HepG2 (cell line): ENCODE data around the gene CFAP45. TPM values are rescaled to one million over a fixed set of nuclear protein-coding genes. Genes with fewer than 3 reads are reported as not detected.

Experiments
- ATAC-seq: fragments of 200-7000 bp; cut with Tn5 transposase; 3 replicates; pipeline ENCODE4 v1.9.1; 2020; ENCODE audit warnings: mild to moderate bottlenecking, moderate library complexity
- BruUV-seq: library from RNA; stranded (reverse); fragments of 400-500 nt; replicated peaks from 2 replicates; lab custom pipeline; 2021; lab: Mats Ljungman, UMichigan
- CTCF ChIA-PET: fragments of 300-600 bp; formaldehyde crosslinking; extraction: SDS; loops from one replicate; lab custom pipeline; 2021; ENCODE audit warnings: low total read pairs, inconsistent platforms, low intra/inter-chr PET ratio; lab: Yijun Ruan, JAX
- POLR2A ChIA-PET: fragments of 350-600 bp; sonication (Branson Sonifier 250); formaldehyde crosslinking; loops from one replicate; lab custom pipeline; 2020; ENCODE audit warnings: antibody characterized with exemption, inconsistent platforms; lab: Yijun Ruan, JAX
- DNase-seq: peaks from one replicate; pipeline ENCODE4 v3.0.0-alpha.2; 2015; ENCODE audit warnings: low spot score
- FAIRE-seq: peaks from 3 replicates; lab custom pipeline; 2011; peaks lifted over from hg19 to GRCh38; lab: Jason Lieb, UNC
- H2AFZ ChIP-seq: one replicate; pipeline ENCODE4 v1.6.1; 2011; ENCODE audit warnings: low read length, inconsistent platforms
- H3K27ac ChIP-seq: fragments of 300-600 bp; 3 replicates; pipeline ENCODE4 v1.8.0; 2011; ENCODE audit warnings: mixed run types, mild to moderate bottlenecking, mixed read lengths, low read length, inconsistent platforms; ENCODE audit not compliant: insufficient read depth; ENCODE audit errors: extremely low read length
- H3K27me3 ChIP-seq, 2 experiments: fragments of 200-600 bp in 1 of 2; 2 replicates in 1 of 2; 3 replicates in 1 of 2; pipeline versions ENCODE4 v1.6.0 to v1.8.0; 2011; ENCODE audit warnings: low read length in 2 of 2, mild to moderate bottlenecking in 2 of 2, moderate library complexity in 2 of 2, inconsistent platforms in 1 of 2; ENCODE audit not compliant: insufficient read depth in 2 of 2, control insufficient read depth in 1 of 2
- H3K36me3 ChIP-seq, 2 experiments: fragments of 200-600 bp in 1 of 2; replicated peaks in 1 of 2; 2 replicates in 1 of 2; 3 replicates in 1 of 2; pipeline versions ENCODE4 v1.5.1 to v1.8.0; 2011; ENCODE audit warnings: low read length in 2 of 2, inconsistent platforms in 1 of 2; ENCODE audit not compliant: insufficient read depth in 2 of 2, control insufficient read depth in 1 of 2
- H3K4me1 ChIP-seq: 2 replicates; pipeline ENCODE4 v1.5.1; 2012; ENCODE audit warnings: low read length, inconsistent platforms; ENCODE audit not compliant: insufficient read depth
- H3K4me2 ChIP-seq: 2 replicates; pipeline ENCODE4 v1.6.0; 2011; ENCODE audit warnings: low read depth, low read length, inconsistent platforms
- H3K4me3 ChIP-seq, 3 experiments: fragments of 200-600 bp in 1 of 3; sonication (generic), shearing (Covaris generic) in 1 of 3; replicated peaks in 1 of 3; 2 replicates each; pipeline ENCODE4 v1.5.1; 2011 to 2016; ENCODE audit warnings: low read length in 3 of 3, inconsistent platforms in 2 of 3, low read depth in 2 of 3, mild to moderate bottlenecking in 2 of 3, control low read depth in 1 of 3, mixed read lengths in 1 of 3; ENCODE audit not compliant: insufficient read depth in 1 of 3
- H3K79me2 ChIP-seq: one replicate; pipeline ENCODE4 v1.6.1; 2011; ENCODE audit warnings: low read length, inconsistent platforms; ENCODE audit not compliant: insufficient read depth
- H3K9ac ChIP-seq: 2 replicates; pipeline ENCODE4 v1.6.0; 2011; ENCODE audit warnings: mild to moderate bottlenecking, low read depth, low read length, inconsistent platforms; ENCODE audit not compliant: insufficient read depth
- H3K9me3 ChIP-seq: 2 replicates; pipeline ENCODE4 v1.5.1; 2012; ENCODE audit warnings: mild to moderate bottlenecking, low read length
- H4K20me1 ChIP-seq: 2 replicates; pipeline ENCODE4 v1.6.0; 2011; ENCODE audit warnings: inconsistent platforms, mild to moderate bottlenecking, low read length, moderate library complexity; ENCODE audit not compliant: insufficient read depth
- GZF1 ChIP-seq: sonication (generic); formaldehyde crosslinking; IDR thresholded peaks from 2 replicates; pipeline ENCODE4 v1.5.1; 2020; ENCODE audit warnings: mild to moderate bottlenecking, missing genetic modification reagents
- HNRNPK ChIP-seq: fragments of 200-400 bp; formaldehyde crosslinking; IDR thresholded peaks from 2 replicates; pipeline ENCODE4 v1.6.1; 2018; ENCODE audit warnings: low read length, low read depth, moderate library complexity, mild to moderate bottlenecking; ENCODE audit not compliant: poor library complexity, severe bottlenecking
- HOXA3 ChIP-seq: sonication (generic); formaldehyde crosslinking; IDR thresholded peaks from 2 replicates; pipeline ENCODE4 v1.5.0; 2020; ENCODE audit warnings: missing genetic modification reagents
- ZNF557 ChIP-seq: sonication (generic); formaldehyde crosslinking; IDR thresholded peaks from 2 replicates; pipeline ENCODE4 v1.4.0; 2020; ENCODE audit warnings: missing genetic modification reagents
- ZNF781 ChIP-seq: sonication (generic); formaldehyde crosslinking; IDR thresholded peaks from 2 replicates; pipeline ENCODE4 v1.5.1; 2020; ENCODE audit warnings: borderline replicate concordance, mild to moderate bottlenecking, missing genetic modification reagents; ENCODE audit errors: not compliant biosample characterization
- WGBS: methylation state at CpG from one replicate; pipeline ENCODE4 v1.1.6; 2017; ENCODE audit warnings: low lambda C conversion rate; 5-methylcytosine and 5-hydroxymethylcytosine counted together
- in situ Hi-C: cut with HindIII; loops from 2 replicates; pipeline ENCODE4 v1.10.0; 2017; ENCODE audit warnings: low pct_unique_long_range_greater_than_20kb; ENCODE audit not compliant: extremely low pct_ligation_motif_present
- intact Hi-C: fragments of 100-400 bp; cut with micrococcal nuclease; formaldehyde crosslinking; loops from one replicate; pipeline ENCODE4 v1.10.0; 2022; ENCODE audit not compliant: unreplicated experiment
- polyA plus RNA-seq, 8 experiments: library from polyadenylated mRNA; depleted of rRNA in 3 of 8; stranded (reverse) in 7 of 8; unstranded in 1 of 8; fragments of >200 nt; fragmentation: Illumina TruSeq in 4 of 8; extraction: Trizol in 4 of 8; gene quantifications; 2 replicates each; pipeline versions ENCODE4 v1.2.1 to v1.2.3, GENCODE V29; 2011 to 2016; ENCODE audit warnings: low read depth in 4 of 8, missing spikeins in 1 of 8, mixed read lengths in 1 of 8; ENCODE audit not compliant: insufficient read depth in 1 of 8
- total RNA-seq, 5 experiments: library from RNA; depleted of rRNA; stranded (reverse); fragments of >200 nt; fragmentation: Illumina TruSeq; extraction: Trizol; gene quantifications; 2 replicates each; pipeline ENCODE4 v1.2.3, GENCODE V29; 2016; ENCODE audit warnings: low read depth in 1 of 5
- TF ChIP-seq, protein P1 (sequence below): sonication (generic); formaldehyde crosslinking; IDR thresholded peaks from 2 replicates; pipeline ENCODE4 v1.5.0; 2020; ENCODE audit warnings: missing genetic modification reagents, mild to moderate bottlenecking, borderline replicate concordance
- TF ChIP-seq, protein P2 (sequence below): sonication (generic); formaldehyde crosslinking; IDR thresholded peaks from 2 replicates; pipeline ENCODE4 v1.5.0; 2020; ENCODE audit warnings: missing genetic modification reagents

Gene CFAP45
- total and polyA plus RNA-seq, 2 of the 13 experiments (the other 11 are each of a cell fraction or from before 2014, with no cell fraction given): not detected

DNA sequence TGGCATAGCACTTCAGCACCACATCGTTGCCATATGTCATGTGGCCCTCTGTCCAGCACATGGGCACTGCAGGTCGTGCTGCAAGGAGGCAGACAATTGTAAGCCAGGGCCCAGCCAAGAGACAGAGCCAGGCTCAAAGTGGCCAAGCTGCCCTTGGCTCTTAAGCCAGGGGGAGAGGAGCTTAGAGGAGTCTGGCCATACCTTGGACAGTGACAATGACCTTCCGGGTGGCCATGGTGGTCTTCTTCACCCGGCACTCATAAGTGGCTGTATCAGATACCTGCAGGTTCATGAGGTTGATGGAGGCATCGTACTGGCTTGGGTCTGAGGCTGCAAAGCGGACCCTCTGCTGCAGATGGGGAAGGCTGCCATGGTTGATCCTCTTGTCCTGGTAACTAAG lies 42.1 kb downstream of the CFAP45 start (continued):
- no peak for TF ChIP-seq HNRNPK
- TF ChIP-seq, protein P1, sequence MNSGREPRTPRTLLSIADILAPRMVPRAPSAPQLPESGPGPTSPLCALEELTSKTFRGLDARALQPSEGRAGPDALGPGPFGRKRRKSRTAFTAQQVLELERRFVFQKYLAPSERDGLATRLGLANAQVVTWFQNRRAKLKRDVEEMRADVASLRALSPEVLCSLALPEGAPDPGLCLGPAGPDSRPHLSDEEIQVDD: no peak
- TF ChIP-seq ZNF781 (CRISPR knock-in tag): no peak
- TF ChIP-seq HOXA3 (CRISPR knock-in tag): no peak

DNA sequence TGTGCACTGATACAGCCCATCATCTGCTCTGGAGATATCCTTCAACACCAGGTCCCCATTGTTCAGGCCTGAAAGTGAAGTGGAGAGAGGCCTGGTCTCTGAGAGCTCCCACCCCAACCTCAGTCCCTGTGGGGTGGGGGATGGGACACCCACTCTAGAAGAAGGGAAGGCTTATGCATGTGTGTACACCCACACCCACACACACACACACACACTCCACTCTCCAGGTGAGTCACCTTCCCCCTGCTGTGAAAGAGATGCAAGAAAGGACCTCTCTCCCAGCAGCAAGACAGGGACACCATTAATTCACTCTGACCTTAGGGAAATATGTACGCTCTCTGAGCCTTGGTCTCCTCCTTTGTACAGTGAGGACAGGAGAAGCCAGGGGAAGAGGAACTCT lies 43.4 kb downstream of the CFAP45 start:
- DNase-seq (no peak), FAIRE-seq (no peak), ATAC-seq (no peak)
- Histone ChIP-seq H3K4me3 (no peak overlapping the region), H3K4me2 (no peak overlapping the region), H3K79me2 (no peaks in the 10 kb centered on the region), H3K36me3 (no peaks in the 10 kb centered on the region), H2AFZ (no peak overlapping the region), H4K20me1 (no peaks in the 10 kb centered on the region), H3K9me3 (no peaks in the 10 kb centered on the region), H3K27me3 (peaks cover 6 to 38% of the 10 kb centered on the region in 2 experiments; a peak in 4 of 5 replicates), H3K4me1 (no peaks in the 10 kb centered on the region)
- in situ Hi-C loops (no loop called here), intact Hi-C loops (no loop called here)
- BruUV-seq: no TSS peak
- POLR2A ChIA-PET: no interaction called here
- CTCF ChIA-PET: no interaction called here
- WGBS: 56% methylated on average over 1 of the region's 1 CpG
- TF ChIP-seq, protein P2, sequence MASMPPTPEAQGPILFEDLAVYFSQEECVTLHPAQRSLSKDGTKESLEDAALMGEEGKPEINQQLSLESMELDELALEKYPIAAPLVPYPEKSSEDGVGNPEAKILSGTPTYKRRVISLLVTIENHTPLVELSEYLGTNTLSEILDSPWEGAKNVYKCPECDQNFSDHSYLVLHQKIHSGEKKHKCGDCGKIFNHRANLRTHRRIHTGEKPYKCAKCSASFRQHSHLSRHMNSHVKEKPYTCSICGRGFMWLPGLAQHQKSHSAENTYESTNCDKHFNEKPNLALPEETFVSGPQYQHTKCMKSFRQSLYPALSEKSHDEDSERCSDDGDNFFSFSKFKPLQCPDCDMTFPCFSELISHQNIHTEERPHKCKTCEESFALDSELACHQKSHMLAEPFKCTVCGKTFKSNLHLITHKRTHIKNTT: no peak
- TF ChIP-seq GZF1 (CRISPR knock-in tag) (no peak), ZNF557 (CRISPR knock-in tag) (no peak)
- TF ChIP-seq, all 625 proteins: peak for 0
- Histone ChIP-seq H3K9ac (no peak overlapping the region), H3K27ac (no peak overlapping the region)
